ENCODE measurements around the gene IMPA2.

GRCh38 chr18:12017081-12017480, 35.8 kb downstream of the IMPA2 start:
- TF ChIP-seq, protein P1, sequence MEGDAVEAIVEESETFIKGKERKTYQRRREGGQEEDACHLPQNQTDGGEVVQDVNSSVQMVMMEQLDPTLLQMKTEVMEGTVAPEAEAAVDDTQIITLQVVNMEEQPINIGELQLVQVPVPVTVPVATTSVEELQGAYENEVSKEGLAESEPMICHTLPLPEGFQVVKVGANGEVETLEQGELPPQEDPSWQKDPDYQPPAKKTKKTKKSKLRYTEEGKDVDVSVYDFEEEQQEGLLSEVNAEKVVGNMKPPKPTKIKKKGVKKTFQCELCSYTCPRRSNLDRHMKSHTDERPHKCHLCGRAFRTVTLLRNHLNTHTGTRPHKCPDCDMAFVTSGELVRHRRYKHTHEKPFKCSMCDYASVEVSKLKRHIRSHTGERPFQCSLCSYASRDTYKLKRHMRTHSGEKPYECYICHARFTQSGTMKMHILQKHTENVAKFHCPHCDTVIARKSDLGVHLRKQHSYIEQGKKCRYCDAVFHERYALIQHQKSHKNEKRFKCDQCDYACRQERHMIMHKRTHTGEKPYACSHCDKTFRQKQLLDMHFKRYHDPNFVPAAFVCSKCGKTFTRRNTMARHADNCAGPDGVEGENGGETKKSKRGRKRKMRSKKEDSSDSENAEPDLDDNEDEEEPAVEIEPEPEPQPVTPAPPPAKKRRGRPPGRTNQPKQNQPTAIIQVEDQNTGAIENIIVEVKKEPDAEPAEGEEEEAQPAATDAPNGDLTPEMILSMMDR (IDR thresholded peaks at IDR 0.05; ENCODE audit: poor library complexity), result no peak
- no peak for TF ChIP-seq EZH2phosphoT487 (IDR thresholded peaks at IDR 0.05; ENCODE audit: low read depth, severe bottlenecking, unreplicated experiment)

Measured in hepatocyte (in vitro differentiated cells).